Keratinocyte (primary cell): ENCODE data around the gene ACOT13. TPM values are rescaled to one million over a fixed set of nuclear protein-coding genes. Genes with fewer than 3 reads are reported as not detected.
"Not testable (repeated sequence)": the region's sequence is repeated elsewhere in the genome, so short reads cannot be mapped to it uniquely, and the experiment has no call there.

ENCODE experiments used
- DNase-seq: peaks from one replicate; pipeline ENCODE4 v3.0.0-alpha.2; 2011; ENCODE audit warnings: low read depth, missing footprints, low spot score
- FAIRE-seq: peaks from 2 replicates; lab custom pipeline; 2011; peaks lifted over from hg19 to GRCh38; lab: Jason Lieb, UNC
- H2AFZ ChIP-seq: 2 replicates; pipeline ENCODE4 v1.6.0; 2012; ENCODE audit warnings: low read length, control low read depth, inconsistent platforms; ENCODE audit not compliant: control insufficient read depth
- H3K27ac ChIP-seq: 2 replicates; pipeline ENCODE4 v1.5.1; 2011; ENCODE audit warnings: low read length; ENCODE audit not compliant: control insufficient read depth, insufficient read depth
- H3K27me3 ChIP-seq: 3 replicates; pipeline ENCODE4 v1.6.0; 2011; ENCODE audit warnings: low read length; ENCODE audit not compliant: control insufficient read depth, insufficient read depth; ENCODE audit errors: extremely low read depth
- H3K36me3 ChIP-seq, 2 experiments: 2 replicates in 1 of 2; 3 replicates in 1 of 2; pipeline ENCODE4 v1.5.1; 2011; ENCODE audit warnings: low read length in 2 of 2, mild to moderate bottlenecking in 1 of 2; ENCODE audit not compliant: control insufficient read depth in 2 of 2, insufficient read depth in 2 of 2; ENCODE audit errors: extremely low read depth in 1 of 2
- H3K4me1 ChIP-seq: 3 replicates; pipeline ENCODE4 v1.5.1; 2011; ENCODE audit warnings: low read length; ENCODE audit not compliant: control insufficient read depth, insufficient read depth; ENCODE audit errors: extremely low read depth
- H3K4me2 ChIP-seq: 3 replicates; pipeline ENCODE4 v1.6.0; 2011; ENCODE audit warnings: low read depth, low read length; ENCODE audit not compliant: control insufficient read depth, insufficient read depth; ENCODE audit errors: extremely low read depth
- H3K4me3 ChIP-seq, 3 experiments: fragments of 200-600 bp in 1 of 3; sonication (generic) in 1 of 3; 2 replicates in 2 of 3; 3 replicates in 1 of 3; pipeline ENCODE4 v1.5.1; 2011 to 2016; ENCODE audit warnings: low read length in 3 of 3, mild to moderate bottlenecking in 3 of 3, control low read depth in 2 of 3, inconsistent platforms in 1 of 3, low read depth in 1 of 3, mixed read lengths in 1 of 3, mixed run types in 1 of 3, moderate library complexity in 1 of 3; ENCODE audit not compliant: control insufficient read depth in 2 of 3, insufficient read depth in 2 of 3; ENCODE audit errors: extremely low read depth in 1 of 3
- H3K79me2 ChIP-seq: 2 replicates; pipeline ENCODE4 v1.6.0; 2012; ENCODE audit warnings: low read length; ENCODE audit not compliant: control insufficient read depth, insufficient read depth
- H3K9ac ChIP-seq: 3 replicates; pipeline ENCODE4 v1.6.0; 2011; ENCODE audit warnings: low read length; ENCODE audit not compliant: control insufficient read depth, insufficient read depth; ENCODE audit errors: extremely low read depth
- H3K9me1 ChIP-seq: 3 replicates; pipeline ENCODE4 v1.6.0; 2011; ENCODE audit warnings: low read length; ENCODE audit not compliant: control insufficient read depth, insufficient read depth; ENCODE audit errors: extremely low read depth
- H3K9me3 ChIP-seq: 2 replicates; pipeline ENCODE4 v1.5.1; 2012; ENCODE audit warnings: low read depth, low read length; ENCODE audit not compliant: control insufficient read depth
- H4K20me1 ChIP-seq: 3 replicates; pipeline ENCODE4 v1.6.0; 2011; ENCODE audit warnings: low read length; ENCODE audit not compliant: control insufficient read depth, insufficient read depth; ENCODE audit errors: extremely low read depth
- EZH2 ChIP-seq: IDR thresholded peaks from one replicate; pipeline ENCODE4 v1.6.1; 2012; ENCODE audit warnings: inconsistent platforms, mild to moderate bottlenecking, low read length, moderate library complexity
- dilution Hi-C: fragments of 300-500 bp; cut with MboI; formaldehyde crosslinking; loops from one replicate; pipeline ENCODE4 v1.7.0; 2020; ENCODE audit warnings: low sequenced_read_pairs; ENCODE audit not compliant: extremely low pct_ligation_motif_present
- polyA plus RNA-seq, 5 experiments: library from polyadenylated mRNA; depleted of rRNA in 3 of 5; stranded (reverse) in 3 of 5; stranded (forward) in 1 of 5; unstranded in 1 of 5; fragments of >200 nt; gene quantifications; 1 replicate in 1 of 5; 2 replicates in 3 of 5; 3 replicates in 1 of 5; pipeline versions ENCODE4 v1.2.1 to v1.2.3, GENCODE V29; 2011 to 2012; ENCODE audit warnings: missing spikeins in 2 of 5, low read depth in 1 of 5, low replicate concordance in 1 of 5
- TF ChIP-seq, protein P1 (sequence below), 3 experiments: IDR thresholded peaks in 1 of 3; conservative IDR thresholded peaks in 1 of 3; optimal IDR thresholded peaks in 1 of 3; 2 replicates in 2 of 3; 3 replicates in 1 of 3; pipeline versions ENCODE3 to v1.5.1; 2011; ENCODE audit warnings: low read length in 3 of 3, mild to moderate bottlenecking in 3 of 3, moderate library complexity in 2 of 3, control low read depth in 1 of 3, inconsistent platforms in 1 of 3; ENCODE audit not compliant: insufficient read depth in 2 of 3; ENCODE audit errors: extremely low read depth in 1 of 3

Gene ACOT13
- polyA plus RNA-seq, 1 donor (not counting 4 experiments of a cell fraction or from before 2014, with no cell fraction given): 57.9 TPM

DNA sequence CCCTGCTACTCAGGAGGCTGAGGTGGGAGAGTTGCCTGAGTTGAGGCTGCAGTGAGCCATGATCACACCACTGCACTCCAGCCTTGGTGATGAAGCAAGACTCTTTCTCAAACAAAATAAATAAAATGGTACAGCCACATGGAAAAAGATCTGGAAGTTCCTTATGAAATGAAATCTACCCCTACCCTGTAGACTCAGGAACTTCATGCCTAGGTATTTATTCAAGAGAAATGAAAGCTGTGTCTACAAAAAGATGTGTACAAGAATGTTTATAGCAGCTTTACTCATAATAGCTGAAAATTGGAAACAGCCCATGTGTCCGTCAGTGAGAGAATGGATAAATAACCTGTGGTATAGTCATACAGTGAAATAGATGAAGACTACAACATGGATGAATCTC is 67.3 kb downstream of the ACOT13 start:
- Histone ChIP-seq H3K9ac (no peak overlapping the region), H3K9me3 (peaks cover 4% of the 10 kb centered on the region), H3K27me3 (no peaks in the 10 kb centered on the region), H3K79me2 (no peaks in the 10 kb centered on the region), H3K4me3 (no peak overlapping the region), H3K4me2 (no peak overlapping the region), H2AFZ (no peak overlapping the region), H4K20me1 (no peaks in the 10 kb centered on the region), H3K27ac (no peak overlapping the region), H3K9me1 (no peaks in the 10 kb centered on the region), H3K4me1 (peaks cover 5% of the 10 kb centered on the region), H3K36me3 (no peaks in the 10 kb centered on the region)
- FAIRE-seq (no peak), DNase-seq (no peak)
- TF ChIP-seq, protein P1, sequence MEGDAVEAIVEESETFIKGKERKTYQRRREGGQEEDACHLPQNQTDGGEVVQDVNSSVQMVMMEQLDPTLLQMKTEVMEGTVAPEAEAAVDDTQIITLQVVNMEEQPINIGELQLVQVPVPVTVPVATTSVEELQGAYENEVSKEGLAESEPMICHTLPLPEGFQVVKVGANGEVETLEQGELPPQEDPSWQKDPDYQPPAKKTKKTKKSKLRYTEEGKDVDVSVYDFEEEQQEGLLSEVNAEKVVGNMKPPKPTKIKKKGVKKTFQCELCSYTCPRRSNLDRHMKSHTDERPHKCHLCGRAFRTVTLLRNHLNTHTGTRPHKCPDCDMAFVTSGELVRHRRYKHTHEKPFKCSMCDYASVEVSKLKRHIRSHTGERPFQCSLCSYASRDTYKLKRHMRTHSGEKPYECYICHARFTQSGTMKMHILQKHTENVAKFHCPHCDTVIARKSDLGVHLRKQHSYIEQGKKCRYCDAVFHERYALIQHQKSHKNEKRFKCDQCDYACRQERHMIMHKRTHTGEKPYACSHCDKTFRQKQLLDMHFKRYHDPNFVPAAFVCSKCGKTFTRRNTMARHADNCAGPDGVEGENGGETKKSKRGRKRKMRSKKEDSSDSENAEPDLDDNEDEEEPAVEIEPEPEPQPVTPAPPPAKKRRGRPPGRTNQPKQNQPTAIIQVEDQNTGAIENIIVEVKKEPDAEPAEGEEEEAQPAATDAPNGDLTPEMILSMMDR (optimal IDR thresholded peaks at IDR 0.05 in 1 of 3, IDR thresholded peaks at IDR 0.05 in 1 of 3, conservative IDR thresholded peaks at IDR 0.05 in 1 of 3; ENCODE audit: extremely low read depth in 1 of 3, insufficient read depth in 2 of 3, low read length in 3 of 3): no peak
- TF ChIP-seq EZH2: no peak
- dilution Hi-C loops: no loop called here

DNA sequence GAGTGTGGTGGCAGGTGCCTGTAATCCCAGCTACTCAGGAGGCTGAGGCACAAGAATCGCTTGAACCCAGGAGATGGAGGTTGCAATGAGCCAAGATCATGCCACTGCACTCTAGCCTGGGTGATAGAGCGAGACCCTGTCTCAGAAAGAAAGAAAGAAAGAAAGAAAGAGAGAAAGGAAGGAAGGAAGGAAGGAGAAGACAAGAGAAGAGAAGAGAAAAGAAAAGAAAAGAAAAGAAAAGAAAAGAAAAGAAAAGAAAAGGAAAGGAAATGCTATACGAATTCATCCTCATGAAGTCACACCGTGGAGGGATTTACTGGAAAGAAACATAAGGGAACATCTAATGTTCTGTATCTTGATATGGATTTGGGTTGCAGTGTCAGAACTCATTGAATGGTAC is 67.8 kb downstream of the ACOT13 start:
- H3K4me2 ChIP-seq, dilution Hi-C loops, H3K4me1 ChIP-seq, H3K4me3 ChIP-seq, H3K9me1 ChIP-seq, FAIRE-seq, H2AFZ ChIP-seq, H3K9me3 ChIP-seq, H3K9ac ChIP-seq, H3K79me2 ChIP-seq, H4K20me1 ChIP-seq, H3K27me3 ChIP-seq, H3K36me3 ChIP-seq, H3K27ac ChIP-seq, DNase-seq: not testable (repeated sequence)

DNA sequence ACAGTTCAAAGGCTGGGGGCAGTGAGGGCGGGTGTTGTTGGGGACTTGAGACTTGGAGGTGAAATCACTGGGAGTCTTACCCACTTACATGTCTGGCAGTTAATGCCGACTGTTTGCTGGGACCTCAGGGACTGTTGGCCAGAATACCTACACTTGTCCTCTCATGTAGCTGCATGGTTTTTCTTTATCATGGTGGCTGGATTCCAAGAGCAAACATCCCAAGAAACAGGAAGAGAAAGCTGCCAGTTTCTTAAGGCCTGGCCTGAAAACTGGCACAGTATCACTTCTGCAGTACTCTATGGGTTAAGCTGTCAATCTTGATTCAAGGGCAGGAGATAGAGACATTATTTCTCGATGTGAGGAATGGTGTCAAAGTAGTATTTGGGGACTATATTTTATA is 71.9 kb downstream of the ACOT13 start:
- dilution Hi-C loops: no loop called here
- no peak overlapping the region for H3K27ac ChIP-seq
- DNase-seq (no peak), FAIRE-seq (no peak)
- H3K9ac ChIP-seq: no peak overlapping the region
- no peaks in the 10 kb centered on the region for H3K79me2 ChIP-seq
- H3K4me3 ChIP-seq: no peak overlapping the region
- H3K4me2 ChIP-seq: no peak overlapping the region
- H3K36me3 ChIP-seq: no peaks in the 10 kb centered on the region
- no peaks in the 10 kb centered on the region for H3K9me1 ChIP-seq
- no peak for TF ChIP-seq EZH2
- TF ChIP-seq, protein P1 (optimal IDR thresholded peaks at IDR 0.05 in 1 of 3, IDR thresholded peaks at IDR 0.05 in 1 of 3, conservative IDR thresholded peaks at IDR 0.05 in 1 of 3; ENCODE audit: extremely low read depth in 1 of 3, insufficient read depth in 2 of 3, low read length in 3 of 3): no peak
- H3K4me1 ChIP-seq: peaks cover 18% of the 10 kb centered on the region
- no peaks in the 10 kb centered on the region for H3K9me3 ChIP-seq
- no peaks in the 10 kb centered on the region for H3K27me3 ChIP-seq
- H2AFZ ChIP-seq: peak overlapping the region; percentile 54
- no peaks in the 10 kb centered on the region for H4K20me1 ChIP-seq
